ENCODE data around the gene UBP1.
A peak's percentile ranks its signal among the peaks of the same experiment; 100 is the strongest.

DNA sequence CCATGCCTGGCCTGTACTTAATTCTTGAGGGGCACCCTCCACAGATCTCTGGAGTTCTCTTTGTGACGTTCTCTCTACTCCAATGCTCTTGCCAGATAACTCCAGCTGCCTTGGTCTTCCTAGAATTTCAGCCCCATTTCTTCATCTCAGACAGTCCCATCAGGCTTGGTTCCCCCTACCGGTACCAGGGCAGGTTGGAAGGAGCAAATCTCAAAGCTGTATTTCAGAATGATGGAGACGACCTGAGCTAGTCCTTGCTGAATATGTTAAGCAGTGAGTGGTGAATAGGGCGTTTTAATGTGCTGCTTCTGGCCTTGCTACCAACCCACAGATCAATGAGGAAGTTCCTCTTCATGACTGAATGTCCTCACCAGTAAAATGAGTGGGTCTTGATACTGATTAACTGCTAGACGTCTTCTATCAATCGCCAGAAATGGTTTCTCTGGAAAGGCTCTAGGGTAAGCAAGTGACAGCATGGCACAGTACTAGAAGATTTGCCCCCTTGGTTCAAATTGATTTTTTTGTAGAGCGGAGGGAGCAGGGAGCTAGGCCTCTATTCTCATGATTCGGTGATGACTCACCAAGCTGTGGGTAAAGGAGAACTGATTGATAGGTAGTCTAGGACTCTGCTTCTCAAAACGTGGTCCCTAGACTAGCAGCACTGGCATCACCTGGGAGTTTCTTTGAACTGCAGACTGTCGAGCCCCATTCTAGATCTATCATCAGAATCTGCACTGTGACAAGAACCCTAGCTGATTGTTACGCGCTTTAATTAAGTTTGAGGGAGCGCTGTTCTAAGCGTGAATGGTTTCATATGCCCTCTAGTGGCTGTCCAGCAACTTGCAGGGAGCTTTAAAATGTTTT is 67.8 kb downstream of the UBP1 start:
- no peak for TF ChIP-seq POLR2AphosphoS5 (IDR thresholded peaks at IDR 0.05; ENCODE audit: low read depth, low read length)
- TF ChIP-seq, protein P1, sequence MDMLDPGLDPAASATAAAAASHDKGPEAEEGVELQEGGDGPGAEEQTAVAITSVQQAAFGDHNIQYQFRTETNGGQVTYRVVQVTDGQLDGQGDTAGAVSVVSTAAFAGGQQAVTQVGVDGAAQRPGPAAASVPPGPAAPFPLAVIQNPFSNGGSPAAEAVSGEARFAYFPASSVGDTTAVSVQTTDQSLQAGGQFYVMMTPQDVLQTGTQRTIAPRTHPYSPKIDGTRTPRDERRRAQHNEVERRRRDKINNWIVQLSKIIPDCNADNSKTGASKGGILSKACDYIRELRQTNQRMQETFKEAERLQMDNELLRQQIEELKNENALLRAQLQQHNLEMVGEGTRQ (IDR thresholded peaks at IDR 0.05; ENCODE audit: borderline replicate concordance, low read depth, low read length), result no peak
- TF ChIP-seq MEF2A (IDR thresholded peaks at IDR 0.05; ENCODE audit: borderline replicate concordance, low read depth), result no peak
- TF ChIP-seq RXRA (IDR thresholded peaks at IDR 0.05; ENCODE audit: borderline replicate concordance, low read depth), result no peak
- TF ChIP-seq YY1 (IDR thresholded peaks at IDR 0.05; ENCODE audit: low read depth), result no peak
- peak; percentile 99 for TF ChIP-seq CTCF (IDR thresholded peaks at IDR 0.05)
- no peak for TF ChIP-seq EP300 (IDR thresholded peaks at IDR 0.05; ENCODE audit: borderline replicate concordance in 1 of 2, low read depth in 1 of 2, low read length in 1 of 2)
